HG03520 (cell line): ENCODE data around the gene FBXO21.
"Not testable (repeated sequence)": the region's sequence is repeated elsewhere in the genome, so short reads cannot be mapped to it uniquely, and the experiment has no call there.

Source experiments
- ATAC-seq: cut with Tn5 transposase; IDR thresholded peaks from one replicate; pipeline ENCODE4 v1.9.1; 2021; ENCODE audit warnings: mild to moderate bottlenecking, moderate library complexity; ENCODE audit not compliant: unreplicated experiment

Gene FBXO21

GRCh38 chr12:117109943-117110635 lies 80.2 kb downstream of the FBXO21 start:
- no peak for ATAC-seq

- ATAC-seq: no peak
Measured at GRCh38 chr12:117105902-117106301, 84.4 kb downstream of the FBXO21 start.

GRCh38 chr12:117104003-117104402 lies 86.3 kb downstream of the FBXO21 start:
- not testable (repeated sequence) for ATAC-seq

GRCh38 chr12:117102800-117103181 lies 87.5 kb downstream of the FBXO21 start:
- ATAC-seq: no peak

GRCh38 chr12:117101953-117102799 lies 88.1 kb downstream of the FBXO21 start:
- ATAC-seq: no peak

GRCh38 chr12:117100851-117101673 lies 89.2 kb downstream of the FBXO21 start:
- ATAC-seq: no peak

- ATAC-seq: no peak
Measured at GRCh38 chr12:117100251-117100650, 90.0 kb downstream of the FBXO21 start.

GRCh38 chr12:117098361-117099217 lies 91.7 kb downstream of the FBXO21 start:
- peak; percentile 36 for ATAC-seq

- ATAC-seq: no peak
Measured at GRCh38 chr12:117098024-117098360, 92.3 kb downstream of the FBXO21 start.

- no peak for ATAC-seq
Measured at GRCh38 chr12:117097159-117097558, 93.1 kb downstream of the FBXO21 start.

- ATAC-seq: no peak
Measured at GRCh38 chr12:117096501-117097042, 93.7 kb downstream of the FBXO21 start.

- not testable (repeated sequence) for ATAC-seq
Measured at GRCh38 chr12:117095191-117095590, 95.1 kb downstream of the FBXO21 start.

- ATAC-seq: no peak
Measured at GRCh38 chr12:117093918-117094630, 96.2 kb downstream of the FBXO21 start.

- no peak for ATAC-seq
Measured at GRCh38 chr12:117093431-117093830, 96.8 kb downstream of the FBXO21 start.

GRCh38 chr12:117092886-117093285 lies 97.4 kb downstream of the FBXO21 start:
- no peak for ATAC-seq

- no peak for ATAC-seq
Measured at GRCh38 chr12:117092511-117092780, 97.8 kb downstream of the FBXO21 start.
